SK-N-SH treated with all-trans-retinoic acid at 6 μM for 48 hours (cell line): ENCODE results near the gene RNF157.

Experiments
- ATAC-seq: fragments of 200-7000 bp; cut with Tn5 transposase; 3 replicates; pipeline ENCODE4 v1.9.1; 2020; ENCODE audit warnings: mild to moderate bottlenecking, moderate library complexity
- ARNTL ChIP-seq: fragments of 450-650 bp; formaldehyde crosslinking; IDR thresholded peaks from 2 replicates; pipeline ENCODE4 v1.5.0; 2020; ENCODE audit warnings: low read depth, mild to moderate bottlenecking, moderate library complexity, borderline replicate concordance
- BACH2 ChIP-seq: fragments of 250-450 bp; sonication (Bioruptor Pico); IDR thresholded peaks from 2 replicates; pipeline ENCODE4 v1.9.0; 2021; ENCODE audit warnings: mild to moderate bottlenecking, borderline replicate concordance
- CSDC2 ChIP-seq: fragments of 250-450 bp; sonication (Bioruptor Pico); IDR thresholded peaks from 2 replicates; pipeline ENCODE4 v1.5.0; 2020; ENCODE audit warnings: mild to moderate bottlenecking, moderate library complexity
- ESRRG ChIP-seq: fragments of 250-450 bp; sonication (Bioruptor Pico); IDR thresholded peaks from 2 replicates; pipeline ENCODE4 v1.6.1; 2021; ENCODE audit warnings: mild to moderate bottlenecking
- ISL1 ChIP-seq: fragments of 250-450 bp; sonication (Bioruptor Pico); IDR thresholded peaks from 2 replicates; pipeline ENCODE4 v2.1.2; 2022; ENCODE audit warnings: mild to moderate bottlenecking, moderate library complexity
- OSR1 ChIP-seq: fragments of 250-450 bp; sonication (Bioruptor Pico); IDR thresholded peaks from 2 replicates; pipeline ENCODE4 v1.8.0; 2022; ENCODE audit warnings: moderate library complexity, mild to moderate bottlenecking, inconsistent platforms
- RARB ChIP-seq: fragments of 250-450 bp; sonication (Bioruptor Pico); IDR thresholded peaks from 2 replicates; pipeline ENCODE4 v1.8.0; 2021; ENCODE audit warnings: mild to moderate bottlenecking, moderate library complexity
- SNAI2 ChIP-seq: fragments of 250-450 bp; sonication (Bioruptor Pico); IDR thresholded peaks from 2 replicates; pipeline ENCODE4 v1.5.0; 2020; ENCODE audit warnings: mild to moderate bottlenecking, moderate library complexity
- TCF4 ChIP-seq: fragments of 250-450 bp; sonication (Bioruptor Pico); IDR thresholded peaks from 2 replicates; pipeline ENCODE4 v1.8.0; 2021; ENCODE audit warnings: mild to moderate bottlenecking, moderate library complexity, borderline replicate concordance
- TOX ChIP-seq: fragments of 250-450 bp; sonication (Bioruptor Pico); IDR thresholded peaks from 2 replicates; pipeline ENCODE4 v1.8.0; 2021; ENCODE audit warnings: mild to moderate bottlenecking, moderate library complexity, borderline replicate concordance
- ZC3H10 ChIP-seq: fragments of 250-450 bp; sonication (Bioruptor Pico); IDR thresholded peaks from 2 replicates; pipeline ENCODE4 v1.5.1; 2021; ENCODE audit warnings: mild to moderate bottlenecking, moderate library complexity
- ZFP3 ChIP-seq: fragments of 250-450 bp; sonication (Bioruptor Pico); IDR thresholded peaks from 2 replicates; pipeline ENCODE4 v1.5.0; 2020; ENCODE audit warnings: mild to moderate bottlenecking, moderate library complexity
- ZFP30 ChIP-seq: fragments of 450-650 bp; formaldehyde crosslinking; IDR thresholded peaks from 2 replicates; pipeline ENCODE4 v1.5.0; 2022; ENCODE audit warnings: mild to moderate bottlenecking, moderate library complexity
- ZNF565 ChIP-seq: fragments of 450-650 bp; formaldehyde crosslinking; conservative IDR thresholded peaks from 2 replicates; pipeline ENCODE4 v1.5.0; 2020; ENCODE audit warnings: low read depth, mild to moderate bottlenecking, moderate library complexity
- ZNF8 ChIP-seq: fragments of 450-650 bp; formaldehyde crosslinking; IDR thresholded peaks from 2 replicates; pipeline ENCODE4 v1.5.0; 2020; ENCODE audit warnings: mild to moderate bottlenecking, moderate library complexity
- TF ChIP-seq, protein P1 (sequence below): fragments of 250-450 bp; sonication (Bioruptor Pico); IDR thresholded peaks from 2 replicates; pipeline ENCODE4 v1.5.1; 2021; ENCODE audit warnings: mild to moderate bottlenecking, moderate library complexity
- TF ChIP-seq, protein P2 (sequence below): fragments of 250-450 bp; sonication (Bioruptor Pico); IDR thresholded peaks from 2 replicates; pipeline ENCODE4 v1.5.0; 2020; ENCODE audit warnings: mild to moderate bottlenecking, moderate library complexity
- TF ChIP-seq, protein P3 (sequence below): fragments of 250-450 bp; sonication (Bioruptor Pico); IDR thresholded peaks from 2 replicates; pipeline ENCODE4 v1.8.0; 2020; ENCODE audit warnings: mild to moderate bottlenecking, moderate library complexity, borderline replicate concordance
- TF ChIP-seq, protein P4 (sequence below): fragments of 250-450 bp; sonication (Bioruptor Pico); IDR thresholded peaks from 2 replicates; pipeline ENCODE4 v1.5.1; 2020; ENCODE audit warnings: low read depth, mild to moderate bottlenecking, moderate library complexity
- TF ChIP-seq, protein P5 (sequence below): fragments of 250-450 bp; sonication (Bioruptor Pico); IDR thresholded peaks from 2 replicates; pipeline ENCODE4 v1.8.0; 2021; ENCODE audit warnings: low read depth, mild to moderate bottlenecking, moderate library complexity, borderline replicate concordance

Gene RNF157

DNA sequence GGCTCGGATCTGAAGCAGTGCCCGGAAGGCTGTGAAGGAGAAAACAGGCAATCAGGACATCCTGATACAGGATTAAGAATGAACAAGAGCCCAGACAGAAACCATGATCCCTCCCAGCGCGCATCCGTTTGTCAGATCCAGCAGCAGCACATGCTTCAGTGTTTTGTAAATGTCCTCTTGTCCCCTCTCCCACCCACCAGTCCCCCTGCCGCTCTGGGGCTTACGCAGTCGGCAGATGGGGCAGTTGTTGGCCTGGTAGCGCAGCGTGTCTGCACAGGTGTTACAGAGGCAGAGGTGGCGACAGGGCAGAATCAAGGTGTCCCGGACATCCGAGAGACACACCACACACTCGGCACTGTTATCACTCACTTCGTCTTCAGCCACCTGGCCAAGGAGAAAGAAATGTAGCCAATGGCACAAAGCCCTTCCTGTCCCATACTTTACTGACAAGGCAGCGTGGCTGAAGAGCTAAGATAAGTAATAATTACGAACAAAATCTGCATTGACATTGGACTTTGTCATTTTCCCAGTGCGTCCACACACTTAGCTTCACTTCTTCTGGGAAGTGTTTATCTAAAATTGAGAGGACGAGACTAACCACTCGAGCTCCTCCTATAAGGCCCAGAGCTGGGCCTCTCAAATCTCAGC, 78.5 kb downstream of the RNF157 start:
- no peak for ATAC-seq
- TF ChIP-seq SNAI2 (CRISPR knock-in tag) (no peak), BACH2 (CRISPR knock-in tag) (no peak), TOX (CRISPR knock-in tag) (no peak), ZNF8 (CRISPR knock-in tag) (no peak), ISL1 (CRISPR knock-in tag) (no peak), RARB (CRISPR knock-in tag) (no peak), ZFP3 (CRISPR knock-in tag) (no peak), OSR1 (CRISPR knock-in tag) (no peak), TCF4 (CRISPR knock-in tag) (no peak)
- TF ChIP-seq, protein P1, sequence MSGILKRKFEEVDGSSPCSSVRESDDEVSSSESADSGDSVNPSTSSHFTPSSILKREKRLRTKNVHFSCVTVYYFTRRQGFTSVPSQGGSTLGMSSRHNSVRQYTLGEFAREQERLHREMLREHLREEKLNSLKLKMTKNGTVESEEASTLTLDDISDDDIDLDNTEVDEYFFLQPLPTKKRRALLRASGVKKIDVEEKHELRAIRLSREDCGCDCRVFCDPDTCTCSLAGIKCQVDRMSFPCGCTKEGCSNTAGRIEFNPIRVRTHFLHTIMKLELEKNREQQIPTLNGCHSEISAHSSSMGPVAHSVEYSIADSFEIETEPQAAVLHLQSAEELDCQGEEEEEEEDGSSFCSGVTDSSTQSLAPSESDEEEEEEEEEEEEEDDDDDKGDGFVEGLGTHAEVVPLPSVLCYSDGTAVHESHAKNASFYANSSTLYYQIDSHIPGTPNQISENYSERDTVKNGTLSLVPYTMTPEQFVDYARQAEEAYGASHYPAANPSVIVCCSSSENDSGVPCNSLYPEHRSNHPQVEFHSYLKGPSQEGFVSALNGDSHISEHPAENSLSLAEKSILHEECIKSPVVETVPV, result no peak
- TF ChIP-seq, protein P2, sequence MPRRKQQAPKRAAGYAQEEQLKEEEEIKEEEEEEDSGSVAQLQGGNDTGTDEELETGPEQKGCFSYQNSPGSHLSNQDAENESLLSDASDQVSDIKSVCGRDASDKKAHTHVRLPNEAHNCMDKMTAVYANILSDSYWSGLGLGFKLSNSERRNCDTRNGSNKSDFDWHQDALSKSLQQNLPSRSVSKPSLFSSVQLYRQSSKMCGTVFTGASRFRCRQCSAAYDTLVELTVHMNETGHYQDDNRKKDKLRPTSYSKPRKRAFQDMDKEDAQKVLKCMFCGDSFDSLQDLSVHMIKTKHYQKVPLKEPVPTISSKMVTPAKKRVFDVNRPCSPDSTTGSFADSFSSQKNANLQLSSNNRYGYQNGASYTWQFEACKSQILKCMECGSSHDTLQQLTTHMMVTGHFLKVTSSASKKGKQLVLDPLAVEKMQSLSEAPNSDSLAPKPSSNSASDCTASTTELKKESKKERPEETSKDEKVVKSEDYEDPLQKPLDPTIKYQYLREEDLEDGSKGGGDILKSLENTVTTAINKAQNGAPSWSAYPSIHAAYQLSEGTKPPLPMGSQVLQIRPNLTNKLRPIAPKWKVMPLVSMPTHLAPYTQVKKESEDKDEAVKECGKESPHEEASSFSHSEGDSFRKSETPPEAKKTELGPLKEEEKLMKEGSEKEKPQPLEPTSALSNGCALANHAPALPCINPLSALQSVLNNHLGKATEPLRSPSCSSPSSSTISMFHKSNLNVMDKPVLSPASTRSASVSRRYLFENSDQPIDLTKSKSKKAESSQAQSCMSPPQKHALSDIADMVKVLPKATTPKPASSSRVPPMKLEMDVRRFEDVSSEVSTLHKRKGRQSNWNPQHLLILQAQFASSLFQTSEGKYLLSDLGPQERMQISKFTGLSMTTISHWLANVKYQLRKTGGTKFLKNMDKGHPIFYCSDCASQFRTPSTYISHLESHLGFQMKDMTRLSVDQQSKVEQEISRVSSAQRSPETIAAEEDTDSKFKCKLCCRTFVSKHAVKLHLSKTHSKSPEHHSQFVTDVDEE (CRISPR knock-in tag), result no peak

DNA sequence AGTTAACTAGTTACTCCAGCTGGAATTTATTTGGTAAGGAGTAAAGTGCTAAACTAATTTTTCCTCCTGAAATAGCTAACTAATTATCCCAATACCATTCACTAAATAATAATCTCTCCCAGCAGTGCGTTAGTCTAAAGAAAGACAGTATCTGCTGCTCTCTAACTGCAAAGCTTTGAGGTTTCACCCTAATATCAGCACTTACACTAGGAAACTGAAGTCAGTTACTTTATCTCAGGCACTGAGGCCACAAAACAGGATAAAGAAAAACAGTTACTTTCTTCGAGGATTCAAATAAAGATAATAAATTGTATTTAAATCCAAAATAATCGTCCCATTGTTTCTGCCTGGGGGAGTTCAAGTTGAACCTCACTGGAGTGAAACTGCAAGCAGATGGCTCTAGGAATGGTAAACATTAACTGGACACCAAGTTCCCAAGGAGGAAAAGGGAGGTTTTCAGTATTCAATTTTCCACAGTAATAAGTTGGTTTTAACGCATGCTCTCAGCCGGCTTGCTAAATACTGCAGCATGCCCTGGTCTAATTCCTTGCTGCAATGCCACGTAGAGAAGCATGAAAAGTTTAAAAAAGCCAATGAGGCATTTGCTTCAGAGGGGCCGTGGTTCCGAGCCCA, 79.3 kb downstream of the RNF157 start:
- ATAC-seq, result no peak
- TF ChIP-seq, protein P3, sequence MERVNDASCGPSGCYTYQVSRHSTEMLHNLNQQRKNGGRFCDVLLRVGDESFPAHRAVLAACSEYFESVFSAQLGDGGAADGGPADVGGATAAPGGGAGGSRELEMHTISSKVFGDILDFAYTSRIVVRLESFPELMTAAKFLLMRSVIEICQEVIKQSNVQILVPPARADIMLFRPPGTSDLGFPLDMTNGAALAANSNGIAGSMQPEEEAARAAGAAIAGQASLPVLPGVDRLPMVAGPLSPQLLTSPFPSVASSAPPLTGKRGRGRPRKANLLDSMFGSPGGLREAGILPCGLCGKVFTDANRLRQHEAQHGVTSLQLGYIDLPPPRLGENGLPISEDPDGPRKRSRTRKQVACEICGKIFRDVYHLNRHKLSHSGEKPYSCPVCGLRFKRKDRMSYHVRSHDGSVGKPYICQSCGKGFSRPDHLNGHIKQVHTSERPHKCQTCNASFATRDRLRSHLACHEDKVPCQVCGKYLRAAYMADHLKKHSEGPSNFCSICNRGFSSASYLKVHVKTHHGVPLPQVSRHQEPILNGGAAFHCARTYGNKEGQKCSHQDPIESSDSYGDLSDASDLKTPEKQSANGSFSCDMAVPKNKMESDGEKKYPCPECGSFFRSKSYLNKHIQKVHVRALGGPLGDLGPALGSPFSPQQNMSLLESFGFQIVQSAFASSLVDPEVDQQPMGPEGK (CRISPR knock-in tag), result no peak
- TF ChIP-seq TOX (CRISPR knock-in tag) (no peak), CSDC2 (no peak), ZFP30 (CRISPR knock-in tag) (no peak), ZNF565 (CRISPR knock-in tag) (no peak), ZFP3 (CRISPR knock-in tag) (no peak), ARNTL (CRISPR knock-in tag) (no peak), RARB (CRISPR knock-in tag) (no peak), ZC3H10 (CRISPR knock-in tag) (no peak), ZNF8 (CRISPR knock-in tag) (no peak), ESRRG (CRISPR knock-in tag) (no peak)
- TF ChIP-seq, protein P4, sequence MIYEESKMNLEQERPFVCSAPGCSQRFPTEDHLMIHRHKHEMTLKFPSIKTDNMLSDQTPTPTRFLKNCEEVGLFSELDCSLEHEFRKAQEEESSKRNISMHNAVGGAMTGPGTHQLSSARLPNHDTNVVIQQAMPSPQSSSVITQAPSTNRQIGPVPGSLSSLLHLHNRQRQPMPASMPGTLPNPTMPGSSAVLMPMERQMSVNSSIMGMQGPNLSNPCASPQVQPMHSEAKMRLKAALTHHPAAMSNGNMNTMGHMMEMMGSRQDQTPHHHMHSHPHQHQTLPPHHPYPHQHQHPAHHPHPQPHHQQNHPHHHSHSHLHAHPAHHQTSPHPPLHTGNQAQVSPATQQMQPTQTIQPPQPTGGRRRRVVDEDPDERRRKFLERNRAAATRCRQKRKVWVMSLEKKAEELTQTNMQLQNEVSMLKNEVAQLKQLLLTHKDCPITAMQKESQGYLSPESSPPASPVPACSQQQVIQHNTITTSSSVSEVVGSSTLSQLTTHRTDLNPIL (CRISPR knock-in tag), result no peak
- TF ChIP-seq, protein P2 (CRISPR knock-in tag), result no peak
- TF ChIP-seq, protein P5, sequence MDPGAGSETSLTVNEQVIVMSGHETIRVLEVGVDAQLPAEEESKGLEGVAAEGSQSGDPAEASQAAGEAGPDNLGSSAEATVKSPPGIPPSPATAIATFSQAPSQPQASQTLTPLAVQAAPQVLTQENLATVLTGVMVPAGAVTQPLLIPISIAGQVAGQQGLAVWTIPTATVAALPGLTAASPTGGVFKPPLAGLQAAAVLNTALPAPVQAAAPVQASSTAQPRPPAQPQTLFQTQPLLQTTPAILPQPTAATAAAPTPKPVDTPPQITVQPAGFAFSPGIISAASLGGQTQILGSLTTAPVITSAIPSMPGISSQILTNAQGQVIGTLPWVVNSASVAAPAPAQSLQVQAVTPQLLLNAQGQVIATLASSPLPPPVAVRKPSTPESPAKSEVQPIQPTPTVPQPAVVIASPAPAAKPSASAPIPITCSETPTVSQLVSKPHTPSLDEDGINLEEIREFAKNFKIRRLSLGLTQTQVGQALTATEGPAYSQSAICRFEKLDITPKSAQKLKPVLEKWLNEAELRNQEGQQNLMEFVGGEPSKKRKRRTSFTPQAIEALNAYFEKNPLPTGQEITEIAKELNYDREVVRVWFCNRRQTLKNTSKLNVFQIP (CRISPR knock-in tag), result no peak
- TF ChIP-seq, protein P1, result no peak
- TF ChIP-seq, all 23 proteins: peak for 0
